HepG2 (cell line): ENCODE results near the gene GRB7. TPM values are rescaled to one million over a fixed set of nuclear protein-coding genes. Genes with fewer than 3 reads are reported as not detected.

ENCODE experiments used
- ATAC-seq: fragments of 200-7000 bp; cut with Tn5 transposase; 3 replicates; pipeline ENCODE4 v1.9.1; 2020; ENCODE audit warnings: mild to moderate bottlenecking, moderate library complexity
- BruUV-seq: library from RNA; stranded (reverse); fragments of 400-500 nt; replicated peaks from 2 replicates; lab custom pipeline; 2021; lab: Mats Ljungman, UMichigan
- CTCF ChIA-PET: fragments of 300-600 bp; formaldehyde crosslinking; extraction: SDS; loops from one replicate; lab custom pipeline; 2021; ENCODE audit warnings: low total read pairs, inconsistent platforms, low intra/inter-chr PET ratio; lab: Yijun Ruan, JAX
- POLR2A ChIA-PET: fragments of 350-600 bp; sonication (Branson Sonifier 250); formaldehyde crosslinking; loops from one replicate; lab custom pipeline; 2020; ENCODE audit warnings: antibody characterized with exemption, inconsistent platforms; lab: Yijun Ruan, JAX
- DNase-seq: peaks from one replicate; pipeline ENCODE4 v3.0.0-alpha.2; 2015; ENCODE audit warnings: low spot score
- FAIRE-seq: peaks from 3 replicates; lab custom pipeline; 2011; peaks lifted over from hg19 to GRCh38; lab: Jason Lieb, UNC
- H2AFZ ChIP-seq: one replicate; pipeline ENCODE4 v1.6.1; 2011; ENCODE audit warnings: low read length, inconsistent platforms
- H3K27ac ChIP-seq: fragments of 300-600 bp; 3 replicates; pipeline ENCODE4 v1.8.0; 2011; ENCODE audit warnings: mixed run types, mild to moderate bottlenecking, mixed read lengths, low read length, inconsistent platforms; ENCODE audit not compliant: insufficient read depth; ENCODE audit errors: extremely low read length
- H3K27me3 ChIP-seq, 2 experiments: fragments of 200-600 bp in 1 of 2; 2 replicates in 1 of 2; 3 replicates in 1 of 2; pipeline versions ENCODE4 v1.6.0 to v1.8.0; 2011; ENCODE audit warnings: low read length in 2 of 2, mild to moderate bottlenecking in 2 of 2, moderate library complexity in 2 of 2, inconsistent platforms in 1 of 2; ENCODE audit not compliant: insufficient read depth in 2 of 2, control insufficient read depth in 1 of 2
- H3K36me3 ChIP-seq, 2 experiments: fragments of 200-600 bp in 1 of 2; replicated peaks in 1 of 2; 2 replicates in 1 of 2; 3 replicates in 1 of 2; pipeline versions ENCODE4 v1.5.1 to v1.8.0; 2011; ENCODE audit warnings: low read length in 2 of 2, inconsistent platforms in 1 of 2; ENCODE audit not compliant: insufficient read depth in 2 of 2, control insufficient read depth in 1 of 2
- H3K4me1 ChIP-seq: 2 replicates; pipeline ENCODE4 v1.5.1; 2012; ENCODE audit warnings: low read length, inconsistent platforms; ENCODE audit not compliant: insufficient read depth
- H3K4me2 ChIP-seq: 2 replicates; pipeline ENCODE4 v1.6.0; 2011; ENCODE audit warnings: low read depth, low read length, inconsistent platforms
- H3K4me3 ChIP-seq, 3 experiments: fragments of 200-600 bp in 1 of 3; sonication (generic), shearing (Covaris generic) in 1 of 3; replicated peaks in 1 of 3; 2 replicates each; pipeline ENCODE4 v1.5.1; 2011 to 2016; ENCODE audit warnings: low read length in 3 of 3, inconsistent platforms in 2 of 3, low read depth in 2 of 3, mild to moderate bottlenecking in 2 of 3, control low read depth in 1 of 3, mixed read lengths in 1 of 3; ENCODE audit not compliant: insufficient read depth in 1 of 3
- H3K79me2 ChIP-seq: one replicate; pipeline ENCODE4 v1.6.1; 2011; ENCODE audit warnings: low read length, inconsistent platforms; ENCODE audit not compliant: insufficient read depth
- H3K9ac ChIP-seq: 2 replicates; pipeline ENCODE4 v1.6.0; 2011; ENCODE audit warnings: mild to moderate bottlenecking, low read depth, low read length, inconsistent platforms; ENCODE audit not compliant: insufficient read depth
- H3K9me3 ChIP-seq: 2 replicates; pipeline ENCODE4 v1.5.1; 2012; ENCODE audit warnings: mild to moderate bottlenecking, low read length
- H4K20me1 ChIP-seq: 2 replicates; pipeline ENCODE4 v1.6.0; 2011; ENCODE audit warnings: inconsistent platforms, mild to moderate bottlenecking, low read length, moderate library complexity; ENCODE audit not compliant: insufficient read depth
- CBX1 ChIP-seq: IDR thresholded peaks from one replicate; pipeline ENCODE4 v1.6.1; 2016; ENCODE audit warnings: antibody characterized with exemption, low read depth
- CCAR2 ChIP-seq: fragments of 200-400 bp; formaldehyde crosslinking; optimal IDR thresholded peaks from 2 replicates; pipeline ENCODE3; 2018; ENCODE audit warnings: low read depth, mild to moderate bottlenecking, low read length, moderate library complexity
- DR1 ChIP-seq: sonication (generic); formaldehyde crosslinking; IDR thresholded peaks from 2 replicates; pipeline ENCODE4 v1.8.0; 2021; ENCODE audit warnings: mild to moderate bottlenecking, missing genetic modification reagents, inconsistent platforms
- HOXA5 ChIP-seq: sonication (generic); formaldehyde crosslinking; IDR thresholded peaks from 2 replicates; pipeline ENCODE4 v1.4.0; 2020; ENCODE audit warnings: missing genetic modification reagents
- IKZF5 ChIP-seq: IDR thresholded peaks from 2 replicates; pipeline ENCODE4 v1.6.1; 2018; ENCODE audit warnings: missing genetic modification reagents, mild to moderate bottlenecking, missing compliant biosample characterization
- MATR3 ChIP-seq: sonication (generic); formaldehyde crosslinking; IDR thresholded peaks from 2 replicates; pipeline ENCODE4 v1.4.0; 2020; ENCODE audit warnings: missing genetic modification reagents
- MYPOP ChIP-seq: sonication (generic); formaldehyde crosslinking; IDR thresholded peaks from 2 replicates; pipeline ENCODE4 v1.8.1; 2023; ENCODE audit warnings: mild to moderate bottlenecking, moderate library complexity, missing genetic modification reagents
- RFX3 ChIP-seq: IDR thresholded peaks from 2 replicates; pipeline ENCODE4 v1.6.1; 2016; ENCODE audit warnings: missing biosample characterization, missing genetic modification reagents
- SP4 ChIP-seq: sonication (generic); formaldehyde crosslinking; IDR thresholded peaks from 2 replicates; pipeline ENCODE4 v1.8.1; 2023; ENCODE audit warnings: mild to moderate bottlenecking, missing genetic modification reagents
- SRY ChIP-seq: sonication (generic); formaldehyde crosslinking; IDR thresholded peaks from 2 replicates; pipeline ENCODE4 v1.8.0; 2022; ENCODE audit warnings: mild to moderate bottlenecking, missing genetic modification reagents
- STAG1 ChIP-seq: sonication (generic); formaldehyde crosslinking; IDR thresholded peaks from 2 replicates; pipeline ENCODE4 v1.4.0; 2020; ENCODE audit warnings: missing genetic modification reagents
- TFAP4 ChIP-seq: sonication (generic); IDR thresholded peaks from 2 replicates; pipeline ENCODE4 v1.6.1; 2016; ENCODE audit warnings: low read depth, borderline replicate concordance
- YY1 ChIP-seq: IDR thresholded peaks from 2 replicates; pipeline ENCODE4 v1.6.1; 2011; ENCODE audit warnings: low read length, low read depth, moderate library complexity, mild to moderate bottlenecking; ENCODE audit not compliant: insufficient read depth, insufficient replicate concordance
- ZBTB21 ChIP-seq: sonication (generic); formaldehyde crosslinking; IDR thresholded peaks from 2 replicates; pipeline ENCODE4 v1.4.0; 2020; ENCODE audit warnings: missing genetic modification reagents
- ZNF354B ChIP-seq: sonication (generic); formaldehyde crosslinking; IDR thresholded peaks from 2 replicates; pipeline ENCODE4 v1.8.0; 2022; ENCODE audit warnings: mild to moderate bottlenecking, missing genetic modification reagents
- ZNF383 ChIP-seq: sonication (generic); formaldehyde crosslinking; IDR thresholded peaks from 2 replicates; pipeline ENCODE4 v1.4.0; 2020; ENCODE audit warnings: missing genetic modification reagents, mild to moderate bottlenecking, borderline replicate concordance
- ZNF580 ChIP-seq: IDR thresholded peaks from 2 replicates; pipeline ENCODE4 v1.6.1; 2016; ENCODE audit warnings: low read depth, borderline replicate concordance
- ZNF737 ChIP-seq: sonication (generic); formaldehyde crosslinking; IDR thresholded peaks from 2 replicates; pipeline ENCODE4 v1.5.0; 2020; ENCODE audit warnings: missing genetic modification reagents, mild to moderate bottlenecking, borderline replicate concordance
- ZNF747 ChIP-seq: sonication (generic); formaldehyde crosslinking; IDR thresholded peaks from 2 replicates; pipeline ENCODE4 v1.8.1; 2023; ENCODE audit warnings: missing genetic modification reagents, mild to moderate bottlenecking, borderline replicate concordance
- WGBS: methylation state at CpG from one replicate; pipeline ENCODE4 v1.1.6; 2017; ENCODE audit warnings: low lambda C conversion rate; 5-methylcytosine and 5-hydroxymethylcytosine counted together
- in situ Hi-C: cut with HindIII; loops from 2 replicates; pipeline ENCODE4 v1.10.0; 2017; ENCODE audit warnings: low pct_unique_long_range_greater_than_20kb; ENCODE audit not compliant: extremely low pct_ligation_motif_present
- intact Hi-C: fragments of 100-400 bp; cut with micrococcal nuclease; formaldehyde crosslinking; loops from one replicate; pipeline ENCODE4 v1.10.0; 2022; ENCODE audit not compliant: unreplicated experiment
- polyA plus RNA-seq, 8 experiments: library from polyadenylated mRNA; depleted of rRNA in 3 of 8; stranded (reverse) in 7 of 8; unstranded in 1 of 8; fragments of >200 nt; fragmentation: Illumina TruSeq in 4 of 8; extraction: Trizol in 4 of 8; gene quantifications; 2 replicates each; pipeline versions ENCODE4 v1.2.1 to v1.2.3, GENCODE V29; 2011 to 2016; ENCODE audit warnings: low read depth in 4 of 8, missing spikeins in 1 of 8, mixed read lengths in 1 of 8; ENCODE audit not compliant: insufficient read depth in 1 of 8
- total RNA-seq, 5 experiments: library from RNA; depleted of rRNA; stranded (reverse); fragments of >200 nt; fragmentation: Illumina TruSeq; extraction: Trizol; gene quantifications; 2 replicates each; pipeline ENCODE4 v1.2.3, GENCODE V29; 2016; ENCODE audit warnings: low read depth in 1 of 5
- TF ChIP-seq, protein P1 (sequence below): sonication (generic); formaldehyde crosslinking; IDR thresholded peaks from 2 replicates; pipeline ENCODE4 v1.8.0; 2022; ENCODE audit warnings: mild to moderate bottlenecking, missing genetic modification reagents, borderline replicate concordance

The GRB7 gene
- total and polyA plus RNA-seq, 2 of the 13 experiments (the other 11 are each of a cell fraction or from before 2014, with no cell fraction given), result 60.2 to 77.7 TPM

GRCh38 chr17:39688945-39689344 lies 48.8 kb upstream of the GRB7 start (continued):
- no peak for TF ChIP-seq ZNF354B (CRISPR knock-in tag)
- TF ChIP-seq MATR3, result no peak
- TF ChIP-seq STAG1 (CRISPR knock-in tag), result peak; percentile 60
- no peak for TF ChIP-seq DR1 (CRISPR knock-in tag)
- no peak for TF ChIP-seq RFX3 (CRISPR knock-in tag)
- TF ChIP-seq, protein P1, sequence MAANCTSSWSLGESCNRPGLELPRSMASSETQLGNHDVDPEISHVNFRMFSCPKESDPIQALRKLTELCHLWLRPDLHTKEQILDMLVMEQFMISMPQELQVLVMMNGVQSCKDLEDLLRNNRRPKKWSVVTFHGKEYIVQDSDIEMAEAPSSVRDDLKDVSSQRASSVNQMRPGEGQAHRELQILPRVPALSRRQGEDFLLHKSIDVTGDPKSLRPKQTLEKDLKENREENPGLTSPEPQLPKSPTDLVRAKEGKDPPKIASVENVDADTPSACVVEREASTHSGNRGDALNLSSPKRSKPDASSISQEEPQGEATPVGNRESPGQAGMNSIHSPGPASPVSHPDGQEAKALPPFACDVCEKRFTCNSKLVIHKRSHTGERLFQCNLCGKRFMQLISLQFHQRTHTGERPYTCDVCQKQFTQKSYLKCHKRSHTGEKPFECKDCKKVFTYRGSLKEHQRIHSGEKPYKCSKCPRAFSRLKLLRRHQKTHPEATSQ, result no peak
- no peak for TF ChIP-seq MYPOP (CRISPR knock-in tag)

GRCh38 chr17:39694593-39694992 lies 43.1 kb upstream of the GRB7 start:
- Histone ChIP-seq H3K27me3 (no peaks in the 10 kb centered on the region), H3K27ac (peak overlapping the region; percentile 99), H2AFZ (peak overlapping the region; percentile 37), H3K79me2 (peaks cover 7% of the 10 kb centered on the region), H3K36me3 (no peaks in the 10 kb centered on the region), H3K4me2 (peak overlapping the region; percentile 100), H4K20me1 (no peaks in the 10 kb centered on the region), H3K4me3 (peak overlapping the region; percentile 13 to 77 (median 27)), H3K9ac (peak overlapping the region; percentile 96), H3K4me1 (peaks cover 64% of the 10 kb centered on the region), H3K9me3 (no peaks in the 10 kb centered on the region)
- DNase-seq (no peak), FAIRE-seq (no peak), ATAC-seq (no peak)
- POLR2A ChIA-PET, result interaction anchor here (0.9 to 4.4 kb wide), 20 partner anchors 8 to 994 kb away, joined by 3 to 96 read pairs (median 12); partner anchors contain the start of genes GRB7, MED1, MIEN1 and PGAP3
- 57% methylated on average over 5 of the region's 5 CpGs for whole genome bisulfite sequencing
- in situ Hi-C loops, result no loop called here
- CTCF ChIA-PET, result no interaction called here
- intact Hi-C loops, result loop anchor here (2.0 kb wide), 2 partner anchors 24 to 36 kb away; partner anchors contain the start of gene MIEN1
- no TSS peak for BruUV-seq
- TF ChIP-seq SP4 (CRISPR knock-in tag), result 0 out of 2 replicates have a peak, but pooled peaks have one; percentile 35
- no peak for TF ChIP-seq SRY (CRISPR knock-in tag)
- no peak for TF ChIP-seq ZNF747
- TF ChIP-seq ZBTB21 (CRISPR knock-in tag), result no peak
- no peak for TF ChIP-seq YY1
- TF ChIP-seq ZNF383, result no peak
- no peak for TF ChIP-seq TFAP4
- no peak; the same call in 1 of the 2 replicates for TF ChIP-seq ZNF580 (CRISPR knock-in tag)
- TF ChIP-seq CCAR2, result no peak
- TF ChIP-seq CBX1, result no peak
- no peak for TF ChIP-seq HOXA5
- 0 out of 2 replicates have a peak, but pooled peaks have one; percentile 10 for TF ChIP-seq IKZF5 (CRISPR knock-in tag)
- TF ChIP-seq ZNF737 (CRISPR knock-in tag), result no peak
